ENCODE results near the gene RRAGB.
"Not testable (repeated sequence)": the region's sequence is repeated elsewhere in the genome, so short reads cannot be mapped to it uniquely, and the experiment has no call there.

RRAGB gene

GRCh38 chrX:55767100-55767499 lies 49.6 kb downstream of the RRAGB start:
- DNase-seq (ENCODE audit: low read depth) = no peak

- not testable (repeated sequence) for DNase-seq (ENCODE audit: low read depth)
Observed at GRCh38 chrX:55774419-55774818, 56.9 kb downstream of the RRAGB start.

GRCh38 chrX:55777596-55777995 lies 60.0 kb downstream of the RRAGB start:
- no peak for DNase-seq (ENCODE audit: low read depth)

GRCh38 chrX:55778322-55778721 lies 60.8 kb downstream of the RRAGB start:
- no peak for DNase-seq (ENCODE audit: low read depth)

GRCh38 chrX:55783723-55784122 lies 66.2 kb downstream of the RRAGB start:
- DNase-seq (ENCODE audit: low read depth) = no peak

- DNase-seq (ENCODE audit: low read depth) = no peak
Observed at GRCh38 chrX:55787063-55787462, 69.5 kb downstream of the RRAGB start.

GRCh38 chrX:55787727-55788126 lies 70.2 kb downstream of the RRAGB start:
- no peak for DNase-seq (ENCODE audit: low read depth)

- no peak for DNase-seq (ENCODE audit: low read depth)
Observed at GRCh38 chrX:55794405-55794804, 76.9 kb downstream of the RRAGB start.

- DNase-seq (ENCODE audit: low read depth) = no peak
Observed at GRCh38 chrX:55796496-55796895, 78.9 kb downstream of the RRAGB start.

- DNase-seq (ENCODE audit: low read depth) = no peak
Observed at GRCh38 chrX:55801811-55802210, 84.3 kb downstream of the RRAGB start.
